ENCODE results near the gene TK1. TPM values are rescaled to one million over a fixed set of nuclear protein-coding genes. Genes with fewer than 3 reads are reported as not detected.

The TK1 gene
- total RNA-seq, 2 experiments from 2014 or later: 111 TPM

GRCh38 chr17:78132084-78132676 lies 54.7 kb downstream of the TK1 start:
- CTCF ChIA-PET: interaction anchor here (1.4 kb wide), 1 partner anchor 10 kb away, joined by 4 read pairs; no protein-coding TSS in a partner anchor
- POLR2A ChIA-PET: no interaction called here

- POLR2A ChIA-PET: interaction anchor here (1.0 to 1.8 kb wide), 4 partner anchors 7 to 17 kb away, joined by 3 to 8 read pairs (median 6); no protein-coding TSS in a partner anchor
- CTCF ChIA-PET: interaction anchor here (1.0 to 10.0 kb wide), 4 partner anchors 9 to 38 kb away, joined by 3 to 62 read pairs (median 4); no protein-coding TSS in a partner anchor
Measured at GRCh38 chr17:78131172-78132083, 55.4 kb downstream of the TK1 start.

- ChIA-PET POLR2A (interaction anchor here (1.0 to 1.8 kb wide), 4 partner anchors 8 to 16 kb away, joined by 3 to 8 read pairs (median 6); no protein-coding TSS in a partner anchor), CTCF (interaction anchor here (1.0 to 10.0 kb wide), 3 partner anchors 10 to 39 kb away, joined by 3 to 62 read pairs (median 5); no protein-coding TSS in a partner anchor)
Measured at GRCh38 chr17:78130437-78131101, 56.3 kb downstream of the TK1 start, which contains the start of gene TMC8. TSS of gene TMC8 (plus strand) at chr17:78130771. CDS start at chr17:78131589, 818 bp downstream.

GRCh38 chr17:78130090-78130436 lies 56.8 kb downstream of the TK1 start:
- POLR2A ChIA-PET: interaction anchor here (1.0 to 1.8 kb wide), 4 partner anchors 9 to 16 kb away, joined by 3 to 8 read pairs (median 6); no protein-coding TSS in a partner anchor
- CTCF ChIA-PET: interaction anchor here (1.0 to 10.0 kb wide), 3 partner anchors 16 to 46 kb away, joined by 3 to 62 read pairs (median 5); no protein-coding TSS in a partner anchor

GRCh38 chr17:78129351-78130089 lies 57.3 kb downstream of the TK1 start:
- ChIA-PET POLR2A (interaction anchor here (1.3 to 1.8 kb wide), 3 partner anchors 8 to 15 kb away, joined by 3 to 8 read pairs (median 6); no protein-coding TSS in a partner anchor), CTCF (interaction anchor here (0.9 to 10.0 kb wide), 3 partner anchors 15 to 122 kb away, joined by 3 to 62 read pairs (median 5); no protein-coding TSS in a partner anchor)

- ChIA-PET CTCF (interaction anchor here (0.9 to 10.0 kb wide), 5 partner anchors 7 to 232 kb away, joined by 3 to 68 read pairs (median 5); no protein-coding TSS in a partner anchor), POLR2A (interaction anchor here (1.7 kb wide), 1 partner anchor 12 kb away, joined by 7 read pairs; no protein-coding TSS in a partner anchor)
Measured at GRCh38 chr17:78128551-78129350, 58.1 kb downstream of the TK1 start, which contains the start of gene TMC6. TSS of gene TMC6 (minus strand) at chr17:78128755. CDS start at chr17:78126832, 1,923 bp downstream.

- ChIA-PET POLR2A (interaction anchor here (0.7 to 1.7 kb wide), 4 partner anchors 9 to 169 kb away, joined by 3 to 7 read pairs (median 4); partner anchors contain the start of gene TNRC6C), CTCF (interaction anchor here (0.9 to 10.0 kb wide), 4 partner anchors 8 to 233 kb away, joined by 3 to 68 read pairs (median 33); no protein-coding TSS in a partner anchor)
Measured at GRCh38 chr17:78127888-78128550, 58.8 kb downstream of the TK1 start.

GRCh38 chr17:78127239-78127887 lies 59.5 kb downstream of the TK1 start:
- ChIA-PET POLR2A (interaction anchor here (0.7 to 1.7 kb wide), 4 partner anchors 8 to 169 kb away, joined by 3 to 7 read pairs (median 4); partner anchors contain the start of gene TNRC6C), CTCF (interaction anchor here (0.8 to 10.0 kb wide), 5 partner anchors 9 to 233 kb away, joined by 3 to 68 read pairs (median 4); no protein-coding TSS in a partner anchor)

- ChIA-PET POLR2A (interaction anchor here (0.7 to 1.7 kb wide), 4 partner anchors 8 to 168 kb away, joined by 3 to 7 read pairs (median 4); partner anchors contain the start of gene TNRC6C), CTCF (interaction anchor here (0.8 to 10.0 kb wide), 4 partner anchors 9 to 18 kb away, joined by 3 to 68 read pairs (median 32); no protein-coding TSS in a partner anchor)
Measured at GRCh38 chr17:78126895-78127238, 60.0 kb downstream of the TK1 start.

- ChIA-PET POLR2A (interaction anchor here (1.0 to 1.7 kb wide), 5 partner anchors 11 to 168 kb away, joined by 3 to 7 read pairs (median 6); partner anchors contain the start of gene TNRC6C), CTCF (interaction anchor here (0.8 to 10.0 kb wide), 4 partner anchors 10 to 19 kb away, joined by 3 to 68 read pairs (median 32); no protein-coding TSS in a partner anchor)
Measured at GRCh38 chr17:78125976-78126894, 60.6 kb downstream of the TK1 start.

GRCh38 chr17:78125138-78125913 lies 61.5 kb downstream of the TK1 start:
- ChIA-PET POLR2A (interaction anchor here (1.0 to 1.7 kb wide), 5 partner anchors 9 to 44 kb away, joined by 4 to 6 read pairs (median 4); no protein-coding TSS in a partner anchor), CTCF (interaction anchor here (0.6 to 10.0 kb wide), 5 partner anchors 11 to 663 kb away, joined by 3 to 68 read pairs (median 4); no protein-coding TSS in a partner anchor)

- CTCF ChIA-PET: interaction anchor here (0.6 to 10.0 kb wide), 5 partner anchors 11 to 663 kb away, joined by 3 to 68 read pairs (median 4); no protein-coding TSS in a partner anchor
- POLR2A ChIA-PET: interaction anchor here (1.0 to 1.7 kb wide), 4 partner anchors 10 to 15 kb away, joined by 4 to 6 read pairs (median 4); no protein-coding TSS in a partner anchor
Measured at GRCh38 chr17:78124836-78125137, 62.1 kb downstream of the TK1 start.
